GOT3 (cell line): Measurements from ENCODE around the gene KCTD16.

Experiments used
- DNase-seq: peaks from one replicate; lab custom pipeline; 2025; ENCODE audit warnings: mixed read lengths; lab: John Stamatoyannopoulos, UW

KCTD16 gene

GRCh38 chr5:144531188-144531587 lies 360.5 kb downstream of the KCTD16 start:
- no peak for DNase-seq
